Lung (tissue), 12 donors: ENCODE results near the gene TDRD3. TPM values are rescaled to one million over a fixed set of nuclear protein-coding genes. Genes with fewer than 3 reads are reported as not detected.

Experiments
- ATAC-seq: fragments of 200-7000 bp; cut with Tn5 transposase; one replicate; pipeline ENCODE4 v1.9.1; 2020; ENCODE audit warnings: moderate number of reproducible peaks; ENCODE audit not compliant: insufficient read depth, low FRiP score
- DNase-seq, 3 donors: peaks; one replicate each; pipeline ENCODE4 v3.0.0-alpha.2; 2013 to 2017
- H3K27ac ChIP-seq, 2 donors: one replicate each; pipeline ENCODE4 v1.5.1; 2013; ENCODE audit warnings: mild to moderate bottlenecking in 2 of 2, moderate library complexity in 2 of 2, control low read depth in 1 of 2, inconsistent platforms in 1 of 2, low read depth in 1 of 2, low read length in 1 of 2
- H3K27me3 ChIP-seq, 3 donors: one replicate each; pipeline ENCODE4 v1.5.1; 2013; ENCODE audit warnings: low read length in 2 of 3; ENCODE audit not compliant: control insufficient read depth in 3 of 3, insufficient read depth in 3 of 3
- H3K36me3 ChIP-seq, 4 donors: one replicate each; pipeline ENCODE4 v1.5.1; 2013; ENCODE audit warnings: low read length in 4 of 4, mild to moderate bottlenecking in 1 of 4, moderate library complexity in 1 of 4; ENCODE audit not compliant: control insufficient read depth in 4 of 4, insufficient read depth in 4 of 4
- H3K4me1 ChIP-seq, 5 donors: one replicate each; pipeline ENCODE4 v1.5.1; 2013; ENCODE audit warnings: low read length in 5 of 5, mild to moderate bottlenecking in 2 of 5, moderate library complexity in 1 of 5; ENCODE audit not compliant: control insufficient read depth in 5 of 5, insufficient read depth in 5 of 5
- H3K4me3 ChIP-seq: one replicate; pipeline ENCODE4 v1.5.1; 2013; ENCODE audit warnings: mild to moderate bottlenecking, control low read depth, moderate library complexity
- H3K9ac ChIP-seq, 2 donors: one replicate each; pipeline ENCODE4 v1.5.1; 2013; ENCODE audit warnings: low read length in 2 of 2, control low read depth in 1 of 2; ENCODE audit not compliant: insufficient read depth in 1 of 2
- H3K9me3 ChIP-seq, 4 donors: one replicate each; pipeline ENCODE4 v1.5.1; 2013; ENCODE audit warnings: low read length in 3 of 4, mild to moderate bottlenecking in 1 of 4, moderate library complexity in 1 of 4; ENCODE audit not compliant: control insufficient read depth in 4 of 4, insufficient read depth in 3 of 4
- CTCF ChIP-seq: IDR thresholded peaks from 2 replicates; pipeline ENCODE4 v1.5.1; 2012; ENCODE audit warnings: mild to moderate bottlenecking; ENCODE audit errors: control extremely low read depth, extremely low read depth
- WGBS, 2 donors: extraction: QIAGEN DNeasy Blood & Tissue Kit; methylation state at CpG; one replicate each; pipeline ENCODE4 v1.1.7; 2013; 5-methylcytosine and 5-hydroxymethylcytosine counted together
- polyA plus RNA-seq, 2 donors: library from polyadenylated mRNA; stranded (reverse); fragments of 200-250 nt; gene quantifications; one replicate each; pipeline ENCODE4 v1.2.1, GENCODE V29; 2013
- total RNA-seq, 2 donors: library from RNA; depleted of rRNA in 1 of 2; stranded (reverse); fragments of >200 nt in 1 of 2; gene quantifications; one replicate each; pipeline ENCODE4 v1.2.1, GENCODE V29; 2014 to 2021
- donor health status: control.
- donor health status: control.
- donor health status: Bipolar disorder and iron deficiency.
- donor health status: healthy.
- donor health status: DM: yes; HTN: yes; CAD: no.

Gene TDRD3
- total and polyA plus RNA-seq, 4 donors: 6.5 to 56.7 (median 19.4) TPM

GRCh38 chr13:60392131-60392530 is 4.9 kb upstream of the TDRD3 start:
- Histone ChIP-seq H3K4me1 (peaks cover 0 to 7% (median 0%) of the 10 kb centered on the region in 5 donors), H3K27ac (no peak overlapping the region), H3K36me3 (no peaks in the 10 kb centered on the region), H3K27me3 (no peaks in the 10 kb centered on the region), H3K9ac (no peak overlapping the region), H3K9me3 (no peaks in the 10 kb centered on the region), H3K4me3 (no peak overlapping the region)
- 55 to 59% methylated on average over 3 of the region's 3 CpGs for WGBS, 2 donors
- DNase-seq (peak; percentile 39 to 67 (median 41)), ATAC-seq (no peak)
- no peak for TF ChIP-seq CTCF

GRCh38 chr13:60395971-60396782 is 843 bp upstream of the TDRD3 start:
- peak; percentile 92 to 97 (median 95) for DNase-seq
- H3K4me1 ChIP-seq: peaks cover 0 to 18% (median 12%) of the 10 kb centered on the region in 5 donors
- TF ChIP-seq CTCF: no peak
- 0% methylated on average over 48 to 49 of the region's 49 CpGs for WGBS, 2 donors
- peak overlapping the region; percentile 91 for H3K4me3 ChIP-seq
- peak overlapping the region; percentile 96 to 99 for H3K27ac ChIP-seq
- no peaks in the 10 kb centered on the region for H3K27me3 ChIP-seq
- peak overlapping the region; percentile 76 to 94 for H3K9ac ChIP-seq
- peak; percentile 91 for ATAC-seq
- H3K36me3 ChIP-seq: no peaks in the 10 kb centered on the region
- no peaks in the 10 kb centered on the region for H3K9me3 ChIP-seq

GRCh38 chr13:60397704-60398378 is 821 bp downstream of the TDRD3 start:
- WGBS, 2 donors: 1% methylated on average over 39 to 43 of the region's 43 CpGs
- H3K27ac ChIP-seq: peak overlapping the region; percentile 97 to 99
- H3K9me3 ChIP-seq: no peaks in the 10 kb centered on the region
- DNase-seq (peak; percentile 79 to 82 (median 80)), ATAC-seq (peak; percentile 28)
- no peaks in the 10 kb centered on the region for H3K27me3 ChIP-seq
- H3K9ac ChIP-seq: peak overlapping the region; percentile 84 to 85
- peak overlapping the region; percentile 67 for H3K4me3 ChIP-seq
- H3K4me1 ChIP-seq: peaks cover 0 to 18% (median 10%) of the 10 kb centered on the region in 5 donors
- H3K36me3 ChIP-seq: no peaks in the 10 kb centered on the region
- TF ChIP-seq CTCF: no peak
